Kidney capillary endothelial cell (primary cell): ENCODE measurements around the gene ACTG2.

Experiments used
- DNase-seq: peaks from one replicate; pipeline ENCODE4 v3.0.0-alpha.2; 2018; ENCODE audit warnings: low spot score

The ACTG2 gene

DNA sequence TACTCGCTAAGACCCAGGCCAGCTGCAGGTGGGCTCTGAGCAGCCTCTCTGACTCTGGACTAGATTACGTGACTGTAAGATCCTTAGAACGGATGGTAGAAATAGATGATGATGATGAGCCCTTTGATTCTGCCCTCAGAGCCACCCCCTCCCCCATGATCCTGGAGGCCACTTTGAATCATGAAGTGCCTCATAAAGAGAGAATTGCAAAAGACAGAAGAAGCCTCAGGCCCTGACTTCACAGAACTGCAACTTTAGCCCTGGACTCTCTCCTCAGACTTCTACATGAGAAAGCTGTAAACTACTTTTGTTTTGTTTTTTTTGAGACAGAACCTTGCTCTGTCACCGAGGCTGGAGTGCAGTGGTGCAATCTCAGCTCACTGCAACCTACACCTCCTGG, 76.5 kb downstream of the ACTG2 start:
- no peak for DNase-seq
